SK-N-SH (cell line): ENCODE results near the gene PPP1R12B. TPM values are rescaled to one million over a fixed set of nuclear protein-coding genes. Genes with fewer than 3 reads are reported as not detected.
"Not testable (repeated sequence)": the region's sequence is repeated elsewhere in the genome, so short reads cannot be mapped to it uniquely, and the experiment has no call there.

Experiments
- CTCF ChIA-PET: fragments of 300-600, 350-600 bp; formaldehyde crosslinking; extraction: SDS; loops from one replicate; lab custom pipeline; 2021; lab: Yijun Ruan, JAX
- POLR2A ChIA-PET: fragments of 350-600 bp; sonication (Branson Sonifier 250); formaldehyde crosslinking; extraction: SDS; loops from one replicate; lab custom pipeline; 2020; ENCODE audit warnings: antibody characterized with exemption, inconsistent platforms; lab: Yijun Ruan, JAX
- DNase-seq: peaks from one replicate; pipeline ENCODE4 v3.0.0; 2012
- H2AFZ ChIP-seq: fragments of 200-600 bp; sonication (generic); 2 replicates; pipeline ENCODE4 v1.8.1; 2016; ENCODE audit warnings: antibody characterized with exemption, mild to moderate bottlenecking, low read depth
- H3F3A ChIP-seq: fragments of 200-600 bp; sonication (generic); replicated peaks from 2 replicates; pipeline ENCODE3; 2016; ENCODE audit warnings: antibody characterized with exemption, mild to moderate bottlenecking; ENCODE audit not compliant: insufficient read depth
- H3K27ac ChIP-seq, 2 experiments: fragments of 200-500 bp in 1 of 2; fragments of 200-600 bp in 1 of 2; sonication (Bioruptor generic) in 1 of 2; sonication (generic), shearing (Covaris generic) in 1 of 2; 2 replicates each; pipeline versions ENCODE4 v1.5.1 to v1.6.1; 2014 to 2016; ENCODE audit warnings: low read depth in 2 of 2, inconsistent platforms in 1 of 2, low read length in 1 of 2, mild to moderate bottlenecking in 1 of 2, mixed read lengths in 1 of 2
- H3K27me3 ChIP-seq: fragments of 200-600 bp; sonication (generic), shearing (Covaris generic); 2 replicates; pipeline ENCODE4 v1.6.1; 2016; ENCODE audit warnings: mixed run types; ENCODE audit not compliant: insufficient read depth
- H3K36me3 ChIP-seq, 2 experiments: fragments of 200-500 bp in 1 of 2; fragments of 200-600 bp in 1 of 2; sonication (Bioruptor generic) in 1 of 2; sonication (generic) in 1 of 2; replicated peaks in 1 of 2; 2 replicates each; pipeline versions ENCODE3 to v1.5.1; 2014 to 2016; ENCODE audit warnings: low read length in 1 of 2, mild to moderate bottlenecking in 1 of 2; ENCODE audit not compliant: insufficient read depth in 2 of 2, control insufficient read depth in 1 of 2
- H3K4me1 ChIP-seq, 2 experiments: fragments of 200-500 bp in 1 of 2; fragments of 200-600 bp in 1 of 2; sonication (Bioruptor generic) in 1 of 2; sonication (generic), shearing (Covaris generic) in 1 of 2; 2 replicates each; pipeline versions ENCODE4 v1.5.1 to v1.6.1; 2014 to 2016; ENCODE audit warnings: low read depth in 1 of 2, low read length in 1 of 2, mixed run types in 1 of 2; ENCODE audit not compliant: insufficient read depth in 2 of 2, control insufficient read depth in 1 of 2
- H3K4me2 ChIP-seq: fragments of 200-600 bp; sonication (generic), shearing (Covaris generic); 2 replicates; pipeline ENCODE4 v1.6.1; 2017; ENCODE audit warnings: mixed run types
- H3K4me3 ChIP-seq, 2 experiments: fragments of 200-500 bp in 1 of 2; fragments of 200-600 bp in 1 of 2; sonication (Bioruptor generic) in 1 of 2; sonication (generic), shearing (Covaris generic) in 1 of 2; 2 replicates each; pipeline versions ENCODE4 v1.5.1 to v1.8.1; 2014 to 2016; ENCODE audit warnings: low read depth in 2 of 2, inconsistent platforms in 1 of 2, low read length in 1 of 2, mild to moderate bottlenecking in 1 of 2, mixed read lengths in 1 of 2, moderate library complexity in 1 of 2
- H3K79me2 ChIP-seq: fragments of 200-600 bp; sonication (generic); 2 replicates; pipeline ENCODE4 v1.8.1; 2017; ENCODE audit warnings: mild to moderate bottlenecking; ENCODE audit not compliant: insufficient read depth
- H3K9ac ChIP-seq: fragments of 200-600 bp; sonication (generic); 2 replicates; pipeline ENCODE4 v1.6.1; 2017; ENCODE audit warnings: mixed run types
- H3K9me2 ChIP-seq: fragments of 200-600 bp; sonication (generic); 2 replicates; pipeline ENCODE4 v1.6.1; 2017; ENCODE audit warnings: mixed run types
- H3K9me3 ChIP-seq: fragments of 200-600 bp; sonication (generic); 2 replicates; pipeline ENCODE4 v1.6.1; 2017; ENCODE audit warnings: mixed run types, mild to moderate bottlenecking, moderate library complexity
- H4K20me1 ChIP-seq: fragments of 200-600 bp; sonication (generic); 2 replicates; pipeline ENCODE4 v1.6.1; 2017; ENCODE audit warnings: mild to moderate bottlenecking, mixed run types; ENCODE audit not compliant: insufficient read depth
- CTCF ChIP-seq: fragments of 200-600 bp; sonication (generic); IDR thresholded peaks from 2 replicates; pipeline ENCODE4 v1.6.1; 2017; ENCODE audit warnings: antibody characterized with exemption, mild to moderate bottlenecking, moderate library complexity
- FOSL2 ChIP-seq: IDR thresholded peaks from 2 replicates; pipeline ENCODE4 v1.4.0; 2012; ENCODE audit warnings: low read depth, mild to moderate bottlenecking, moderate library complexity, borderline replicate concordance
- WGBS: methylation state at CpG from one replicate; pipeline ENCODE4 v1.1.6; 2017; ENCODE audit warnings: low lambda C conversion rate; 5-methylcytosine and 5-hydroxymethylcytosine counted together
- polyA plus RNA-seq, 3 experiments: library from polyadenylated mRNA; depleted of rRNA; stranded (reverse); fragments of >200 nt; gene quantifications; 2 replicates each; pipeline ENCODE4 v1.2.3, GENCODE V29; 2012

PPP1R12B gene
- polyA plus RNA-seq, 1 of the 3 experiments (the other 2 are of a cell fraction) = 2.8 TPM

DNA sequence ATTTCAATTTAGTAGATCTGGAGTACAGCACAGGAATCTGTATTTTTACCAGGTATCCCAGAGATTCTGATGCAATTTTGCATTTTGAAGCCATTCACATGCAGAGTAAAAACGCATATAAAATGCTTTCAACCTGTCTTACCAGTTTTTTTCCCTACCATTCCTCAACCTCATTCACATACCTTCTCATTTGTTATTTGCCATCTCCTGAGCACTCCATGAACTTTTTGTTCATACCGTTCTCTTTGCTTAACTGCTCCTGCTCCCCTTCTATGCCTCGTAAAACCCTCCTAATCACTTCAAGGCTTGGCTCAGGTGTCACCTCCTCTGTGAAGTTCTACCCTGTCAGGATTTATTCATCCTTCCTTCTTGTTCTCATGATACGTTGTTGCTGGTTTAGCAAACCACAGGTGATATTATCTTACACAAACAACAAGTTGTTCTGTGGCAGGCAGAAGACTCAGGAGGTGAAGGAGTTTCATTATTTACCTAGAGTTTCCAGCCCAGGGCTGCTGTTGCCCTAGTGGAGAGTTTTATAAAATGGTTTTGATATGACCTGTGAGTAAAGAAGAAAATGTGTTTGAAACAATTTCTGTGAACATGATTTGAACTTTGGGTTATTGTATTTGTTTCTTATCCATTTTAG, 31.5 kb downstream of the PPP1R12B start:
- H3K36me3 ChIP-seq, H3K27ac ChIP-seq, H4K20me1 ChIP-seq, H3K9me3 ChIP-seq, POLR2A ChIA-PET, H3K9ac ChIP-seq, H3K27me3 ChIP-seq, H2AFZ ChIP-seq, CTCF ChIA-PET, H3K79me2 ChIP-seq, H3K4me2 ChIP-seq, H3F3A ChIP-seq, H3K4me3 ChIP-seq, H3K4me1 ChIP-seq, DNase-seq, H3K9me2 ChIP-seq: not testable (repeated sequence)
- 66% methylated on average over 4 of the region's 4 CpGs for whole genome bisulfite sequencing
- 0 out of 2 replicates have a peak, but pooled peaks have one; percentile 18 for TF ChIP-seq CTCF

DNA sequence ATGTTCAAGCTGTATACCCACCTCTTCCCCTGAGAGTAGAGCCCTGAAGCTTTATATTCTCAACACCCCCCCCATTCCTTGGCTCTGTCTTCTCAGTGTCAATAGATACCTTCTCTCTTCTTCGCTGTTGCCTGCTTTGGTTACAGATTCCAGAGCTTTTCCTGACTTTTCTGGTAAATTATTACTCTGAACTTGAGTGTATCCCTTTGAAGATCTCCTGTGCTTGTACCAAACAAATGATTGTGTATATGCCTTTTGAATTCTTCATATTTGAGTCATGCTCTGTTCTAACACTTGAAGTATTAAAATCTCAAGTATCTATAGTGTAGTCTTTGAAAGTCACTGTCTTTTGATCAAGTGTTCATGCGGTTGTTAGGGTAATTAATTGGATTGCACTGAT, 32.0 kb downstream of the PPP1R12B start:
- DNase-seq, H3K27me3 ChIP-seq, H3K79me2 ChIP-seq, H4K20me1 ChIP-seq, H3K4me3 ChIP-seq, H3K9me3 ChIP-seq, H3K36me3 ChIP-seq, H3K27ac ChIP-seq, H2AFZ ChIP-seq, H3K9ac ChIP-seq, CTCF ChIA-PET, H3K4me2 ChIP-seq, H3F3A ChIP-seq, H3K4me1 ChIP-seq, H3K9me2 ChIP-seq, POLR2A ChIA-PET: not testable (repeated sequence)
- WGBS = 66% methylated on average over 2 of the region's 2 CpGs

DNA sequence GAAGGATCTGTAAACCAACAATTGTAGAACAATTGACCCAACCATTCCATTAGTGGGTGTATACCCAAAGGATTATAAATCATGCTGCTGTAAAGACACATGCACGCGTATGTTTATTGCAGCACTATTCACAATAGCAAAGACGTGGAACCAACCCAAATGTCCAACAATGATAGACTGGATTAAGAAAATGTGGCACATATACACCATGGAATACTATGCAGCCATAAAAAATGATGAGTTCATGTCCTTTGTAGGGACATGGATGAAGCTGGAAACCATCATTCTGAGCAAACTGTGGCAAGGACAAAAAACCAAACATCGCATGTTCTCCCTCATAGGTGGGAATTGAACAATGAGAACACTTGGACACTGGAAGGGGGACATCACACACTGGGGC, 33.4 kb downstream of the PPP1R12B start:
- H3K79me2 ChIP-seq, CTCF ChIA-PET: not testable (repeated sequence)
- WGBS = 97% methylated on average over 4 of the region's 4 CpGs

GRCh38 chr1:202395831-202396230, 47.3 kb downstream of the PPP1R12B start:
- WGBS = 54% methylated on average over 3 of the region's 3 CpGs
- POLR2A ChIA-PET = not testable (repeated sequence)

More for the DNA sequence above, 33.4 kb downstream of the PPP1R12B start:
- not testable (repeated sequence) for H3F3A ChIP-seq, H4K20me1 ChIP-seq, H3K9me3 ChIP-seq, H3K36me3 ChIP-seq, H3K4me1 ChIP-seq, H3K9ac ChIP-seq, H3K4me2 ChIP-seq, DNase-seq, H3K27me3 ChIP-seq, H3K4me3 ChIP-seq, H3K27ac ChIP-seq, H2AFZ ChIP-seq, H3K9me2 ChIP-seq
- POLR2A ChIA-PET = interaction anchor here (0.6 kb wide), 1 partner anchor 196 kb away, joined by 3 read pairs; no protein-coding TSS in a partner anchor

More at GRCh38 chr1:202395831-202396230, 47.3 kb downstream of the PPP1R12B start:
- H3K9me2 ChIP-seq, H3K9me3 ChIP-seq, H3K4me3 ChIP-seq, H2AFZ ChIP-seq, H4K20me1 ChIP-seq, H3F3A ChIP-seq, CTCF ChIA-PET, H3K36me3 ChIP-seq, H3K27ac ChIP-seq, DNase-seq, H3K79me2 ChIP-seq, H3K9ac ChIP-seq, H3K4me1 ChIP-seq, H3K4me2 ChIP-seq, H3K27me3 ChIP-seq: not testable (repeated sequence)
- TF ChIP-seq FOSL2 = peak; percentile 14; the same call in 1 of the 2 replicates
